Anterior cingulate cortex (tissue), 58 donors: Measurements from ENCODE around the gene CLDN24.
A peak's percentile ranks its signal among the peaks of the same experiment; 100 is the strongest.

Experiments used
- DNase-seq, 58 donors: peaks; one replicate each; lab custom pipeline; 2025; lab: John Stamatoyannopoulos, UW

CLDN24 gene

DNA sequence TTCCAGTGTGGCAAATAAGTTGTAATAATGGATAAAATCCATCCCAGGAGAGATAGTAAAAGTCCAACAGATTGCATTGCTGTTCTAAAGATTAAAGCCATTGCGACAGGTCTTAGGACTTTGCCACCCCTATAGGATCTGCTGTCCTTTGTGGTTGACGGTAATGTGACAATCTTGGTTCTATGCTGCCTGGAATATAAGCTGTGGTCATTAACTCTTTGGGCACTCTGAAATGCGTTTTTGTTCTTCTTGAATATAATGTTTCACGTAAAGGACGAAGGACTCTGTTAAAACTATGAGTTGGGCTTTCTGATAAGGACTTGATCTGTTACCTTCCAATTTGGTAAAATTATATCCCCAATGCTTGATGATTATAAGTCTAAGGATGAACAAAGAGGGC lies at the start of gene CLDN24:
CLDN24 (minus strand) TSS at position 101 of the 400 bp plus-strand sequence; CDS start at position 101, 0 bp downstream.
- DNase-seq = no peak

DNA sequence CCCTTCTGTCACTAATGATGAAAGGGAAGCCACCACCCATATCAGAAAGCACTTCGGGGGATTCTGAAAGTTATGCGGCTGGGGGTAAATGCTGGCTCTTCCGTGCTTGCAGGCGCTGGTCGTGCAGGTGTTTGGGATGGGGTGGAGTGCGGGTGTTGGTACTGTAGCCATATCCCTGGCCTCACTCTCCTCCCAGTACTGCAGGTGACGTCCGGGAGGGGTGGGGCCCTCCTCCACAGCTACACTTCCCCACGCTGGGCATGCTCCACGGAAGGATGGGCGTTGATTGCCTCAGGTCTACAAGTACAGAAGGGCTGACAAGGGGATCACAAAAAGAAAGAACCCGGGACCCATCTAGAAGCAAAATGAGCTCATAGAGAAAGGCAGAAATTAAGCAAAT lies 48.6 kb upstream of the CLDN24 start:
- no peak for DNase-seq

DNA sequence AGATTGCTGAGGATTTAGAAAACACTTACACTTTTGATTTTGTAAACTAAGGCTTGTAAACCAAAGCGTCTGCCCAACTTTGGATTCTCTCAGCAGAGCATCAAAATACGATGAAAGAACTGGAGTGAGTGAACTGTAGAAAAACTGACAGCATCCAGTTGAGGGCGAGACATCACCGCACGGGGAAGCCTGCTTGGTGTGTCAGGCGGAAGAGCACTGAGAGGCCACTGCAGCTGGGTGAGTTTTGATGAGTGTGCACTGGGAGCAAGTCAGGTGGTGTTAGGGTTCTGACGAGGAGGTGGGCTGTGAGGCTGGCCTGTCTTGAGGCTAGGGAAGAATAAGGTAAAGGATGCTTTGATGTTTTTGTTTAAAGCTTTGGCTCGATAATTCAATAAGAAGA lies 46.8 kb upstream of the CLDN24 start:
- DNase-seq = no peak

DNA sequence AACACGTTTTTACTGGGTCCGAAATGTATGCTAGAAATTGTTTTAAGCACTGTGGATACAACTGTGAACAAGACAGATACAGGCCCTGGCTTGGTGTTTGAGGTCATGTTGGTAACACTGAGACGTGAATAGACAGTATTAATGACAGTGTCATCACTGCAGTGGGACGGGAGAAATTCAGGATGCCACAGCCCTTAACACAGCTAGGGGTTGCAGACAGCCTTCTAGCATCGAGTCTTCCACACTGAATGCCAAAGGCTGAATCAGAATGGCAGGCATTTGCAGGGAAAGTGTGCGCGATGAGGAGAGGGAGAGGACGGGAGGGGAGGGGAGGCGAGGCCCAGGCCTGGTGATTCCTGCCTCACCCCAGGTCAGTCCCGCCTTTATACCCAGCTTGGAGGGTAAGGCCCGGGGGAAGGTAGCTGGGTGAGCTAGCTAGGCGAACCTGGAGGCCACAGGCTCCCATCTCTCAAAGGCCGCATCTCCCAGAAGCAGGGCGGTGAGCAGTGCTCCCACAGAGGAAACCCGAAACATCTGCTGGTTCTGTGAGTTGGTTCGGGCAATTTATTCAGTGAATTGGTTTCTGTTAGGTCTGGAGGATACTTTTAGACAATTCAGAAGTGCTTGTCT lies 44.1 kb upstream of the CLDN24 start:
- DNase-seq = no peak

- no peak for DNase-seq
Observed at GRCh38 chr4:183364025-183364424, 41.8 kb upstream of the CLDN24 start.

DNA sequence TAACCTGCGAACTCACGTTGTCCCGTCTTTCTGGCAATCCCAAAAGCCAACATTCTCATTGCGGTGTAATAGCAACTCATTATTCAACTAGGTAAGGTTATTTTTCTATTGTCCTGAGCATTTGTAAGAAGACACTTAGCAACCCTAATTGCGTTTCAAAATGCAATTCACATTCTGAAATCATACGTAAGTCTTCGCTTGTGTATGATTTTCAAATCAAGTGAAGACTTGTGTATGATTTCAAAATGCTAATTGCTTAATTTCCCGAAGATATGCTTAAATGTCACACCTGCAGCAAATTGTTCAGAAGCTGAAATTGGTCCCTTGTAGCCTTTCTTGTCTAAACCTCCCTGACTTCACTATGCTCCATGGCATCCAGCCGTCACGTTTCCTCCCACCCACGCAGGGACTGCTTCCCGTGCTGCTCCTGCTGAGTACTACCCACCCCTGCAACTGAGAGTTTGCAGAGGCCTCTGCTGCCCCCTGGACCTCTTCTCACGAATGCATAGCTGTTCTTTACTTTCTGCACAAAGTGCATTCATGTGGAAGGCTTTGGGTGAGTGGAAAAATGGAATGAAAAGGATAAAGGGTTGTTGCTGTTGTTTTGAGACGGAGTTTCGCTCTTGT lies 40.8 kb upstream of the CLDN24 start:
- peak in 3 of 58 donors; percentile 7 to 10 (median 9) for DNase-seq

- DNase-seq = no peak
Observed at GRCh38 chr4:183362036-183362435, 39.8 kb upstream of the CLDN24 start.

DNA sequence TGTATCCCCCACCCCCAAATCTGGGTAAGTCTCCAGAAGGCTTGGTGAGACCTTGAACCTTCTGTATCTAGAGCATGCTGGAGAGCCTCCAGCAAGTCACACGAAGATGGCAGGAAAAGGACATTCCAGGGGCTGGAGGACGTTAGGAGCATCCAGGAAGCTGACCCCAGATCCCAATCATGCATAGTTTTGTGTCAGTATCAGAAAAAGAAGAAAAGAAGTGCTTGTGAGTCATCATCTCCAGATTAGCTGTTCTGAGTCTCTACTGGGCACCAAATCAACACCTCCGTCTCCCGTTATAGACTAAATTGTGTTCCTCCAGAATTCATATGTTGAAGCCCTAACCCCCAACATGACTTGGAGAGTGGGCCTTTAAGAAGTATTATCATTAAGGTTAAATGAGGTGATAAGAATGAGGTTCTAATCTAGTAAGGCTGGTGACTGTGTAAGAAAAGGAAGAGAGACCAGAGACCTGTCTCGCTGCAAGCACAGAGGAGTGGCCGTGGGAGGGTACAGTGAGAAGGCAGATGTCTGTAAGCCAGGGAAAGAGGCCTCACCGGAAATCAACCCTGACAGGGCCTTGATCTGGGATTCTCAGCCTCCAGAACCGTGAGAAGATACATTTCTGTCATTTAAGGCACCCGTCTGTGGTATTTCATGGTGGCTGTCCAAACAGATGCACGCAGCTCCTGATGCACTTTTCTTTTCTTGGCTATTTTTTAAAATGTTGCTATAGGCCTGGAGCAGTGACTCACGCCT lies 38.1 kb upstream of the CLDN24 start:
- peak in 8 of 58 donors; percentile 5 to 53 (median 21) for DNase-seq

- DNase-seq = no peak
Observed at GRCh38 chr4:183358215-183358755, 36.1 kb upstream of the CLDN24 start.

DNA sequence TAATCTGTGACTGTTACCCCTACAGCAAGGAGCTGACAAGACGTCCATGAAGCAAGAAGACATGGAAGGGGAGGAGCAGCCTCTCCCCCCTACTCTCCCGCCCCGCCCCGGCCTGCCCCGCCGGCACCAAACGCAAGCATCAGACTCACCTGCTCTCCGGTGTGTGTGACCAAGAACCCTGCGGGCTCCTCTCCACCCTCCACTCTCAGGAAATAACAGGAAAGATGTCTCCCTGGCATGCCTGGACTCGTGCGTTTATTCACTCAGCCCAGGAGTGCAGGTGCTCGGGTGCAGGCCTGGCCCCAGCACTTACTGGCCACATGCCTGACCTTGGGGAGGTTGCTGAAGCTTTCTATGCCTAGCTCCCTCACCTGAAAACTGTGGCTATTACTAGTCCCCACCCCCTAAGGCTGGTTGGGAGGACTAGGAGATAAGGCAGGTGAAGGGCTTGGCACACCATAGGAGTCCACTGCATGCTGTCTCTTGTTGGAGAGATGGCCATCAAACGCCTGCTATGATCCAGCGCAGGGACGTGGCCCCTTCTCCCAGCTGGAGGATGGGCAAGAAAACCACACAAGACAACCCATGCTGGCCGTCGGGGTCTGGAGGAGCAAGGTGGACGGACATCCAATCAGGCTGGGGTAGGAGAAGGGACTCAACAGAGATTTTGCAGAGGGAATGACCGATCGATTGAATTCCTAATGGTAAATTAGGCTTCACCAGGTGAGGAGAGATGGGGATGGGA lies 34.9 kb upstream of the CLDN24 start:
- no peak for DNase-seq

- DNase-seq = no peak
Observed at GRCh38 chr4:183356173-183356830, 34.1 kb upstream of the CLDN24 start.

GRCh38 chr4:183355405-183355804 lies 33.2 kb upstream of the CLDN24 start:
- no peak for DNase-seq

- DNase-seq = no peak
Observed at GRCh38 chr4:183354219-183354618, 32.0 kb upstream of the CLDN24 start.

DNA sequence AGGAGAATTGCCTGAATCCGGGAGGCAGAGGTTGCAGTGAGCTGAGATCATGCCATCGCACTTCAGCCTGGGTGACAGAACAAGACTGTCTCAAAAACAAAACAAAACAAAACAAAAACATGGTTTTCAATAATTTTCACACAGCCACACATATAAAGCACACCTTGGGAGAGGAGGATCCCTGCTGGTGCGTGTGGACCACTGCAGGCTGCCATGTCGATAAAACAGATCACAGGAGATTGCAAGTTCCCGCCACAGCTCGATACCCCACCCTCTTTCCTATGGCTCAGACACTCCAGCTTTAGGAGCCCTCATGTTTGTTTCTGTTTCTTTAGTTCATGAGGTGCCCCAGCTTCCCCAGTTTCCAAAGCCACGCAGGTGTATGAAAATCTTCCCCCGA lies 31.3 kb upstream of the CLDN24 start:
- no peak for DNase-seq

- DNase-seq = no peak
Observed at GRCh38 chr4:183352546-183352945, 30.3 kb upstream of the CLDN24 start.

- no peak for DNase-seq
Observed at GRCh38 chr4:183350317-183351071, 28.3 kb upstream of the CLDN24 start.

DNA sequence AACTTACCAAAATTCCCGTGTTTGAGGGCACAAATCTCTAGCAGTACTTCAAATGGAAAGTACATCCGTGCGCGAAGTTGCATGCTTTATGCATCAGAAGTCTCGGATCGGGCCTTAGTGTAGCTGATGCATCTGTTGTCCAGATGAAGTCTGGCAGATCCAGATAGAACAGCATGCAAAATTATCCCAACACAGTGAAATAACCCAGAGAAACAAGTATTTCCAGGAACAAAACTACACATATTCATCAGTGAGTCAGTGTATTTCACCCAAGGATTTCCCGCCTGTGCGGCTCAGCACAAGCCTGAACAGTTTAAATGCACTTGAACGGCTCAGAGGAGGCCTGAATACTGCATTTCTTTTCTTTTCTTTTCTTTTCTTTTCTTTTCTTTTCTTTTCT lies 27.4 kb upstream of the CLDN24 start:
- no peak for DNase-seq

- peak in 1 of 58 donors; percentile 8 for DNase-seq
Observed at GRCh38 chr4:183348706-183349659, 26.8 kb upstream of the CLDN24 start.
